PC-3 (cell line): ENCODE results near the gene ARHGAP25.

Source experiments
- EZH2 ChIP-seq: fragments of 300-600 bp; sonication (generic); IDR thresholded peaks from one replicate; pipeline ENCODE4 v1.6.1; 2017; ENCODE audit warnings: antibody characterized with exemption, mild to moderate bottlenecking, low read length; ENCODE audit not compliant: unreplicated experiment
- EZH2phosphoT487 ChIP-seq: fragments of 300-600 bp; sonication (generic); IDR thresholded peaks from 2 replicates; pipeline ENCODE4 v1.6.1; 2018; ENCODE audit warnings: mild to moderate bottlenecking, antibody characterized with exemption, low read length, borderline replicate concordance

- TF ChIP-seq EZH2phosphoT487, result no peak
- TF ChIP-seq EZH2, result no peak
These were observed 90.2 kb downstream of the ARHGAP25 start for GRCh38 chr2:68824831-68825230.
